Esophagus squamous epithelium (tissue), 4 donors: ENCODE results near the gene ZNF582.

Source experiments
- CTCF ChIP-seq, 6 experiments: fragments of 450-650 bp in 4 of 6; fragments of 200-600 bp in 2 of 6; sonication (generic) in 2 of 6; IDR thresholded peaks; one replicate each; pipeline ENCODE4 v1.5.1; 2016 to 2019; ENCODE audit warnings: antibody characterized with exemption in 6 of 6, mild to moderate bottlenecking in 4 of 6, moderate library complexity in 4 of 6
- POLR2A ChIP-seq, 4 donors: fragments of 450-650 bp; IDR thresholded peaks; one replicate each; pipeline ENCODE4 v1.6.1; 2017; ENCODE audit warnings: antibody characterized with exemption in 4 of 4, mild to moderate bottlenecking in 4 of 4, moderate library complexity in 3 of 4

- TF ChIP-seq CTCF (IDR thresholded peaks at IDR 0.05) (no peak), POLR2A (IDR thresholded peaks at IDR 0.05) (no peak)
These were observed 48.0 kb upstream of the ZNF582 start for GRCh38 chr19:56441206-56441792.
